Large intestine (tissue), 3 donors: ENCODE data around the gene GDI2. TPM values are rescaled to one million over a fixed set of nuclear protein-coding genes. Genes with fewer than 3 reads are reported as not detected.
"Not testable (repeated sequence)": the region's sequence is repeated elsewhere in the genome, so short reads cannot be mapped to it uniquely, and the experiment has no call there.

Experiments
- DNase-seq, 2 donors: peaks; one replicate each; pipeline versions ENCODE4 v3.0.0 to v3.0.0-alpha.2; 2013
- H3K27ac ChIP-seq: one replicate; pipeline ENCODE4 v1.5.1; 2013; ENCODE audit warnings: low read length
- H3K27me3 ChIP-seq: 2 replicates; pipeline ENCODE4 v1.6.1; 2013; ENCODE audit warnings: low read length; ENCODE audit not compliant: control insufficient read depth, insufficient read depth
- H3K36me3 ChIP-seq: 2 replicates; pipeline ENCODE4 v1.6.1; 2013; ENCODE audit warnings: low read length; ENCODE audit not compliant: control insufficient read depth, insufficient read depth
- H3K4me1 ChIP-seq: one replicate; pipeline ENCODE4 v1.6.1; 2013; ENCODE audit warnings: low read length; ENCODE audit not compliant: control insufficient read depth, insufficient read depth
- H3K4me3 ChIP-seq: one replicate; pipeline ENCODE4 v1.5.1; 2013; ENCODE audit warnings: low read length
- H3K9me3 ChIP-seq: one replicate; pipeline ENCODE4 v1.6.1; 2013; ENCODE audit warnings: mild to moderate bottlenecking, low read depth, low read length, moderate library complexity; ENCODE audit not compliant: control insufficient read depth
- WGBS: methylation state at CpG from one replicate; pipeline ENCODE4 v1.1.5; 2013; ENCODE audit warnings: low lambda C conversion rate; ENCODE audit not compliant: insufficient coverage; 5-methylcytosine and 5-hydroxymethylcytosine counted together
- polyA plus RNA-seq: library from polyadenylated mRNA; unstranded; fragments of 120-200 nt; gene quantifications from one replicate; pipeline ENCODE4 v1.2.1, GENCODE V29; 2013

The GDI2 gene
- polyA plus RNA-seq, 1 donor, result 313 TPM

GRCh38 chr10:5800782-5801181, 12.5 kb downstream of the GDI2 start:
- H3K36me3 ChIP-seq, result peaks cover 46% of the 10 kb centered on the region
- no peak for DNase-seq
- H3K27me3 ChIP-seq, result no peaks in the 10 kb centered on the region
- no peak overlapping the region for H3K27ac ChIP-seq
- H3K9me3 ChIP-seq, result no peaks in the 10 kb centered on the region
- peaks cover 3% of the 10 kb centered on the region for H3K4me1 ChIP-seq
- WGBS, result 100% methylated on average over 1 of the region's 3 CpGs
- no peak overlapping the region for H3K4me3 ChIP-seq

- no peak overlapping the region for H3K27ac ChIP-seq
- no CpG with 5 or more reads among the region's 3 CpGs for WGBS
- no peaks in the 10 kb centered on the region for H3K4me1 ChIP-seq
- no peaks in the 10 kb centered on the region for H3K27me3 ChIP-seq
- no peak for DNase-seq
- H3K9me3 ChIP-seq, result no peaks in the 10 kb centered on the region
- peaks cover 83% of the 10 kb centered on the region for H3K36me3 ChIP-seq
- no peak overlapping the region for H3K4me3 ChIP-seq
Observed at GRCh38 chr10:5794236-5794635, 19.0 kb downstream of the GDI2 start.

GRCh38 chr10:5789626-5790025, 23.6 kb downstream of the GDI2 start:
- DNase-seq, result no peak
- Histone ChIP-seq H3K4me3 (no peak overlapping the region), H3K36me3 (peaks cover 84% of the 10 kb centered on the region), H3K27ac (no peak overlapping the region), H3K27me3 (no peaks in the 10 kb centered on the region), H3K4me1 (no peaks in the 10 kb centered on the region), H3K9me3 (no peaks in the 10 kb centered on the region)
- WGBS, result no CpG with 5 or more reads among the region's 2 CpGs

GRCh38 chr10:5788969-5789368, 24.3 kb downstream of the GDI2 start:
- no peak overlapping the region for H3K27ac ChIP-seq
- H3K9me3 ChIP-seq, result no peaks in the 10 kb centered on the region
- no peaks in the 10 kb centered on the region for H3K4me1 ChIP-seq
- peaks cover 86% of the 10 kb centered on the region for H3K36me3 ChIP-seq
- WGBS, result 60% methylated on average over 1 of the region's 5 CpGs
- no peaks in the 10 kb centered on the region for H3K27me3 ChIP-seq
- DNase-seq, result no peak
- H3K4me3 ChIP-seq, result no peak overlapping the region

- peaks cover 65% of the 10 kb centered on the region for H3K36me3 ChIP-seq
- H3K27ac ChIP-seq, result no peak overlapping the region
- H3K27me3 ChIP-seq, result no peaks in the 10 kb centered on the region
- H3K4me3 ChIP-seq, result no peak overlapping the region
- H3K9me3 ChIP-seq, result no peaks in the 10 kb centered on the region
- DNase-seq, result no peak
- 100% methylated on average over 1 of the region's 1 CpG for WGBS
- H3K4me1 ChIP-seq, result no peaks in the 10 kb centered on the region
Observed at GRCh38 chr10:5783300-5783699, 29.9 kb downstream of the GDI2 start.

- H3K4me1 ChIP-seq, result no peaks in the 10 kb centered on the region
- no peak overlapping the region for H3K4me3 ChIP-seq
- no peaks in the 10 kb centered on the region for H3K9me3 ChIP-seq
- H3K27ac ChIP-seq, result no peak overlapping the region
- H3K36me3 ChIP-seq, result peaks cover 60% of the 10 kb centered on the region
- no CpG with 5 or more reads among the region's 1 CpG for WGBS
- H3K27me3 ChIP-seq, result no peaks in the 10 kb centered on the region
- DNase-seq, result no peak
Observed at GRCh38 chr10:5782174-5782573, 31.1 kb downstream of the GDI2 start.

- Histone ChIP-seq H3K4me1 (no peaks in the 10 kb centered on the region), H3K27me3 (no peaks in the 10 kb centered on the region), H3K36me3 (peaks cover 57% of the 10 kb centered on the region), H3K27ac (no peak overlapping the region), H3K9me3 (no peaks in the 10 kb centered on the region), H3K4me3 (no peak overlapping the region)
- no CpG with 5 or more reads among the region's 3 CpGs for WGBS
- no peak for DNase-seq
Observed at GRCh38 chr10:5779730-5780129, 33.5 kb downstream of the GDI2 start.

GRCh38 chr10:5777758-5778157, 35.5 kb downstream of the GDI2 start:
- not testable (repeated sequence) for H3K4me3 ChIP-seq, DNase-seq, H3K27me3 ChIP-seq, H3K4me1 ChIP-seq, H3K9me3 ChIP-seq, H3K27ac ChIP-seq
- H3K36me3 ChIP-seq, result peaks cover 48% of the 10 kb centered on the region
- WGBS, result no CpG with 5 or more reads among the region's 3 CpGs

- Histone ChIP-seq H3K36me3 (peaks cover 52% of the 10 kb centered on the region), H3K4me3 (no peak overlapping the region), H3K27me3 (no peaks in the 10 kb centered on the region), H3K27ac (no peak overlapping the region), H3K9me3 (no peaks in the 10 kb centered on the region), H3K4me1 (no peaks in the 10 kb centered on the region)
- WGBS, result 93% methylated on average over 2 of the region's 3 CpGs
- no peak for DNase-seq
Observed at GRCh38 chr10:5776881-5777197, 36.4 kb downstream of the GDI2 start.

GRCh38 chr10:5776136-5776880, 36.9 kb downstream of the GDI2 start:
- no peak for DNase-seq
- no peaks in the 10 kb centered on the region for H3K4me1 ChIP-seq
- no peak overlapping the region for H3K4me3 ChIP-seq
- H3K36me3 ChIP-seq, result peaks cover 55% of the 10 kb centered on the region
- no peaks in the 10 kb centered on the region for H3K9me3 ChIP-seq
- H3K27ac ChIP-seq, result no peak overlapping the region
- 80% methylated on average over 2 of the region's 7 CpGs for WGBS
- H3K27me3 ChIP-seq, result no peaks in the 10 kb centered on the region

GRCh38 chr10:5775685-5776084, 37.5 kb downstream of the GDI2 start:
- no peaks in the 10 kb centered on the region for H3K4me1 ChIP-seq
- H3K4me3 ChIP-seq, result no peak overlapping the region
- H3K9me3 ChIP-seq, result no peaks in the 10 kb centered on the region
- peaks cover 52% of the 10 kb centered on the region for H3K36me3 ChIP-seq
- no peak overlapping the region for H3K27ac ChIP-seq
- DNase-seq, result no peak
- WGBS, result no CpG with 5 or more reads among the region's 16 CpGs
- no peaks in the 10 kb centered on the region for H3K27me3 ChIP-seq
